Colonic mucosa (tissue), 4 donors: ENCODE data around the gene RPL37A. TPM values are rescaled to one million over a fixed set of nuclear protein-coding genes. Genes with fewer than 3 reads are reported as not detected.

ENCODE experiments used
- DNase-seq: peaks from one replicate; pipeline ENCODE4 v3.0.0-alpha.2; 2020
- H3K27ac ChIP-seq: fragments of 200-600 bp; one replicate; pipeline ENCODE4 v1.8.0; 2021
- H3K27me3 ChIP-seq: fragments of 200-600 bp; one replicate; pipeline ENCODE4 v1.8.0; 2021
- H3K36me3 ChIP-seq: fragments of 200-600 bp; one replicate; pipeline ENCODE4 v1.8.0; 2021
- H3K4me1 ChIP-seq: fragments of 200-600 bp; one replicate; pipeline ENCODE4 v1.8.0; 2021; ENCODE audit warnings: mild to moderate bottlenecking
- H3K4me3 ChIP-seq: fragments of 200-600 bp; one replicate; pipeline ENCODE4 v1.8.0; 2021
- H3K9ac ChIP-seq, 2 donors: one replicate each; pipeline ENCODE4 v1.7.0; 2013; ENCODE audit warnings: control low read depth in 2 of 2, low read depth in 2 of 2, low read length in 2 of 2
- H3K9me3 ChIP-seq: fragments of 200-600 bp; one replicate; pipeline ENCODE4 v1.8.0; 2021
- intact Hi-C: fragments of 100-400 bp; cut with DNase I; formaldehyde crosslinking; loops from one replicate; pipeline ENCODE4 v1.14.1; 2022
- total RNA-seq, 2 donors: library from RNA; stranded (reverse); fragmentation: NEBNext Ultra II Directional in 1 of 2; extraction: Animal tissue kit (Norgen Biotek cat#: 25700) in 1 of 2; gene quantifications; one replicate each; pipeline ENCODE4 v1.2.1, GENCODE V29; 2021
- TF ChIP-seq, protein P1 (sequence below): fragments of 200-600 bp; IDR thresholded peaks from one replicate; pipeline ENCODE4 v1.8.0; 2022; ENCODE audit warnings: antibody characterized with exemption, mild to moderate bottlenecking
- donor health status: healthy.
- donor health status: DM: no; HTN: no; CAD: no.
- donor health status: DM: no; HTN: no; CAD: no.

RPL37A gene
- total RNA-seq, 2 donors from 2014 or later: 1,895 to 2,156 TPM

- Histone ChIP-seq H3K4me3 (no peak overlapping the region), H3K9me3 (no peaks in the 10 kb centered on the region), H3K27ac (no peak overlapping the region), H3K4me1 (no peaks in the 10 kb centered on the region), H3K27me3 (no peaks in the 10 kb centered on the region), H3K36me3 (no peaks in the 10 kb centered on the region), H3K9ac (no peak overlapping the region)
- TF ChIP-seq, protein P1, sequence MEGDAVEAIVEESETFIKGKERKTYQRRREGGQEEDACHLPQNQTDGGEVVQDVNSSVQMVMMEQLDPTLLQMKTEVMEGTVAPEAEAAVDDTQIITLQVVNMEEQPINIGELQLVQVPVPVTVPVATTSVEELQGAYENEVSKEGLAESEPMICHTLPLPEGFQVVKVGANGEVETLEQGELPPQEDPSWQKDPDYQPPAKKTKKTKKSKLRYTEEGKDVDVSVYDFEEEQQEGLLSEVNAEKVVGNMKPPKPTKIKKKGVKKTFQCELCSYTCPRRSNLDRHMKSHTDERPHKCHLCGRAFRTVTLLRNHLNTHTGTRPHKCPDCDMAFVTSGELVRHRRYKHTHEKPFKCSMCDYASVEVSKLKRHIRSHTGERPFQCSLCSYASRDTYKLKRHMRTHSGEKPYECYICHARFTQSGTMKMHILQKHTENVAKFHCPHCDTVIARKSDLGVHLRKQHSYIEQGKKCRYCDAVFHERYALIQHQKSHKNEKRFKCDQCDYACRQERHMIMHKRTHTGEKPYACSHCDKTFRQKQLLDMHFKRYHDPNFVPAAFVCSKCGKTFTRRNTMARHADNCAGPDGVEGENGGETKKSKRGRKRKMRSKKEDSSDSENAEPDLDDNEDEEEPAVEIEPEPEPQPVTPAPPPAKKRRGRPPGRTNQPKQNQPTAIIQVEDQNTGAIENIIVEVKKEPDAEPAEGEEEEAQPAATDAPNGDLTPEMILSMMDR: no peak
- intact Hi-C loops: no loop called here
- DNase-seq: no peak
Observed at GRCh38 chr2:216480221-216480620, 18.4 kb upstream of the RPL37A start.

- no peaks in the 10 kb centered on the region for H3K4me1 ChIP-seq
- DNase-seq: no peak
- H3K9me3 ChIP-seq: no peaks in the 10 kb centered on the region
- no peaks in the 10 kb centered on the region for H3K27me3 ChIP-seq
- TF ChIP-seq, protein P1: no peak
- no peak overlapping the region for H3K27ac ChIP-seq
- H3K36me3 ChIP-seq: no peaks in the 10 kb centered on the region
- H3K4me3 ChIP-seq: no peak overlapping the region
- H3K9ac ChIP-seq: no peak overlapping the region
- intact Hi-C loops: no loop called here
Observed at GRCh38 chr2:216482640-216483039, 16.0 kb upstream of the RPL37A start.

DNA sequence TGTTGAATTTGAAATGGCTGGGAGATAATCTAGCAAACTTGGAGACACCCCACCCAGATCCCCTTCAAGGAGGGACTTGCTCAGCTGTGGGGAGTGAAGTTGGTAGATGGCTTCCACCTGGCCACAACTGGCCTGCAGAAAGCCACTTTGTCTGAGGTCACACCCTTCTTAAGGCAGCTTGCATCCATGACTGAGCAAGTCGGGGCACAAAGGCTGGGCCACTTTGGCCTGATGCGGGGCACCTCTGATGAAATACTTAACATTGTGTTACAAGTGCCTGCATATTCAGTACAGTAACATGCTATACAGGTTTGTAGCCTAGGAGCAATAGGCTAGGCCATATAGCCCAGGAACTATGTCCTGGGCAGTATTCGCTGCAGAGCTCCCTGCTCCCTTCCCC, 13.4 kb upstream of the RPL37A start:
- Histone ChIP-seq H3K27me3 (no peaks in the 10 kb centered on the region), H3K27ac (no peak overlapping the region), H3K4me1 (no peaks in the 10 kb centered on the region), H3K9ac (no peak overlapping the region), H3K36me3 (no peaks in the 10 kb centered on the region), H3K9me3 (no peaks in the 10 kb centered on the region), H3K4me3 (no peak overlapping the region)
- intact Hi-C loops: no loop called here
- DNase-seq: no peak
- TF ChIP-seq, protein P1: no peak

DNA sequence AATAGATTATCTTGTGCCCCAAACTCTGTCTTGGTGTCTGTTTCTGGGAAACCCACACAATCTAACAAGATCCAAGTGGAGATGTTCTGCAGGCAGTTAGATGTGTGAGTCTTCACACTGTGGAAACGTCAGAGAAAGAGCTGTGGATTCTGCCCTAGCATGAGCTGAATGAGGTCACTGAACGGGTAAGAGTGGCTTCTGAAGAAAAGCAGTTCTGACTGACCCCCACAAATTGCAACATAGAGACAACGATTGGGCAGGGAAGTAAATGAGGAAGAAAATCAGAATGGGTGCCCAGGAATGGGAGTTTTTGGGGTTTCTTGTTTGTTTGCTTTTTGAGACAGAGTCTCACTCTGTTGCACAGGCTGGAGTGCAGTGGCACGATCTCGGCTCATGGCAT, 12.9 kb upstream of the RPL37A start:
- Histone ChIP-seq H3K36me3 (no peaks in the 10 kb centered on the region), H3K4me1 (no peaks in the 10 kb centered on the region), H3K9ac (no peak overlapping the region), H3K27me3 (no peaks in the 10 kb centered on the region), H3K9me3 (no peaks in the 10 kb centered on the region), H3K27ac (no peak overlapping the region), H3K4me3 (no peak overlapping the region)
- TF ChIP-seq, protein P1: no peak
- intact Hi-C loops: no loop called here
- DNase-seq: no peak

DNA sequence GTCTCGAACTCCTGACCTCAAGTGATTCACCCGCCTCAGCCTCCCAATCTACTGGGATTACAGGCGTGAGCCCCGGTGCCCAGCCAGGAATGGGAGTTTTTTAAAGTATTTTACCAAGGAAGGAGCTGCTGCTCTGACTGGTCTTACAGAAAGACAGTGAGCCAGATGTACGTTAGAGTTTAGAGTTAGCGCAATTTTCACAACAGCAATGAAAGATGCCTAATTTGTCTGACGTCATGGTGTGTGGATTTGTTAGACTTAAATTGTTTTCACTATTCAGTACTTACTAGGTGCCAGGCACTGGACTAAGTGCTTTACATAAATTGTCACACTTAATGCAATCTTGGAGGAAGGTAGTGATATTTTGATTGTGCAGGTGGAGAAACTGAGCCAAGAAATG, 12.4 kb upstream of the RPL37A start:
- H3K27ac ChIP-seq: no peak overlapping the region
- H3K27me3 ChIP-seq: no peaks in the 10 kb centered on the region
- no peaks in the 10 kb centered on the region for H3K9me3 ChIP-seq
- no peaks in the 10 kb centered on the region for H3K36me3 ChIP-seq
- intact Hi-C loops: no loop called here
- no peak for DNase-seq
- no peak overlapping the region for H3K9ac ChIP-seq
- TF ChIP-seq, protein P1: no peak
- no peak overlapping the region for H3K4me3 ChIP-seq
- no peaks in the 10 kb centered on the region for H3K4me1 ChIP-seq

DNA sequence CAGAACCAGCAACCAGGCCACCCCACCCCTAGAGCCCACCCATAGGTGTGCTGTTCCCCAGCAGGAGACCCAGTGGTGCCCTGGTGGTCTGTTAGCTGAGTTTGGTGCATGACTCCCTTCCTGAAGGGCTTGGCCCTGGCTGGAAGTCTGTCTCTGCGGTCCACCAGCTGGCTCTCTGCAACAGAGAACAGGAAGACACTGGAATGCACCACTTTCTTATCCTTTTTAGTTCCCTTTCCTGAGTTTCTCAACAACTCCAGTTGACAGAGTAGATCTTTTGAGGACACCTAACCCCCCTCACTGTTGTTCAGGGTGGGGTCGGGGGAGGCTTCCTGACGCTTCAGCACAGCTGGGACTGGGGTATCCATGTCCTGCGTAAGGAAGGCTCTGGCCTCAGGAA, 11.9 kb upstream of the RPL37A start:
- Histone ChIP-seq H3K36me3 (no peaks in the 10 kb centered on the region), H3K27ac (no peak overlapping the region), H3K9me3 (no peaks in the 10 kb centered on the region), H3K4me1 (no peaks in the 10 kb centered on the region), H3K27me3 (no peaks in the 10 kb centered on the region), H3K9ac (no peak overlapping the region), H3K4me3 (no peak overlapping the region)
- DNase-seq: no peak
- intact Hi-C loops: no loop called here
- TF ChIP-seq, protein P1: no peak
